HG02970 (cell line): ENCODE data around the gene EMP1.

Experiments used
- ATAC-seq: cut with Tn5 transposase; IDR thresholded peaks from one replicate; pipeline ENCODE4 v1.9.1; 2021; ENCODE audit warnings: mild to moderate bottlenecking, moderate library complexity, moderate number of reproducible peaks; ENCODE audit not compliant: unreplicated experiment, low FRiP score

The EMP1 gene

GRCh38 chr12:13195250-13195649 is 1.3 kb upstream of the EMP1 start:
- no peak for ATAC-seq

- ATAC-seq: no peak
Observed at GRCh38 chr12:13195785-13196129, 769 bp upstream of the EMP1 start.

GRCh38 chr12:13197032-13197431 is 506 bp downstream of the EMP1 start:
- ATAC-seq: no peak

- no peak for ATAC-seq
Observed at GRCh38 chr12:13197526-13198143, 1.1 kb downstream of the EMP1 start.

- no peak for ATAC-seq
Observed at GRCh38 chr12:13198241-13198640, 1.7 kb downstream of the EMP1 start.

- no peak for ATAC-seq
Observed at GRCh38 chr12:13198876-13199275, 2.4 kb downstream of the EMP1 start.

GRCh38 chr12:13199592-13199991 is 3.1 kb downstream of the EMP1 start:
- no peak for ATAC-seq

- ATAC-seq: no peak
Observed at GRCh38 chr12:13200841-13201240, 4.3 kb downstream of the EMP1 start.

- ATAC-seq: no peak
Observed at GRCh38 chr12:13203034-13203922, 6.8 kb downstream of the EMP1 start.

- ATAC-seq: no peak
Observed at GRCh38 chr12:13204428-13204827, 7.9 kb downstream of the EMP1 start.

- ATAC-seq: no peak
Observed at GRCh38 chr12:13205809-13206559, 9.5 kb downstream of the EMP1 start.

GRCh38 chr12:13206560-13206897 is 10.0 kb downstream of the EMP1 start:
- ATAC-seq: no peak

- no peak for ATAC-seq
Observed at GRCh38 chr12:13208533-13209435, 12.3 kb downstream of the EMP1 start.

GRCh38 chr12:13209436-13210235 is 13.1 kb downstream of the EMP1 start:
- no peak for ATAC-seq

- ATAC-seq: no peak
Observed at GRCh38 chr12:13210236-13211190, 14.0 kb downstream of the EMP1 start.

GRCh38 chr12:13211191-13211858 is 14.8 kb downstream of the EMP1 start:
- no peak for ATAC-seq

GRCh38 chr12:13211859-13212664 is 15.5 kb downstream of the EMP1 start:
- no peak for ATAC-seq
